Neural cell (in vitro differentiated cells): ENCODE data around the gene SLC3A2. TPM values are rescaled to one million over a fixed set of nuclear protein-coding genes. Genes with fewer than 3 reads are reported as not detected.

ENCODE experiments used
- H2AFZ ChIP-seq: fragments of 200-600, 300-800 bp; sonication (generic), shearing (Covaris generic); 2 replicates; pipeline ENCODE4 v1.6.0; 2014; ENCODE audit warnings: low read depth, mild to moderate bottlenecking, antibody characterized with exemption, low read length, moderate library complexity
- H3F3A ChIP-seq: fragments of 200-600 bp; shearing (Covaris generic); 2 replicates; pipeline ENCODE4 v1.6.1; 2016; ENCODE audit warnings: mild to moderate bottlenecking, moderate library complexity, mixed read lengths, antibody characterized with exemption, low read length; ENCODE audit not compliant: insufficient read depth, poor library complexity, severe bottlenecking
- H3K27ac ChIP-seq: fragments of 200-600, 300-800 bp; sonication (generic), shearing (Covaris generic); 2 replicates; pipeline ENCODE4 v1.5.1; 2014; ENCODE audit warnings: mild to moderate bottlenecking, low read length, moderate library complexity
- H3K27me3 ChIP-seq: fragments of 300-800, 200-600 bp; sonication (generic), shearing (Covaris generic); 2 replicates; pipeline ENCODE4 v1.6.0; 2014; ENCODE audit warnings: mild to moderate bottlenecking, low read depth, low read length, moderate library complexity; ENCODE audit not compliant: insufficient read depth
- H3K36me3 ChIP-seq: fragments of 300-800, 200-600 bp; sonication (generic), shearing (Covaris generic); 2 replicates; pipeline ENCODE4 v1.5.1; 2014; ENCODE audit warnings: mild to moderate bottlenecking, antibody characterized with exemption, low read length, moderate library complexity; ENCODE audit not compliant: insufficient read depth
- H3K4me2 ChIP-seq: fragments of 300-800, 200-600 bp; sonication (generic), shearing (Covaris generic); 2 replicates; pipeline ENCODE4 v1.6.0; 2014; ENCODE audit warnings: mild to moderate bottlenecking, low read length
- H3K4me3 ChIP-seq: fragments of 300-800, 200-600 bp; sonication (generic), shearing (Covaris generic); 2 replicates; pipeline ENCODE4 v1.5.1; 2014; ENCODE audit warnings: mild to moderate bottlenecking, low read length, moderate library complexity
- H3K79me2 ChIP-seq: fragments of 200-600 bp; shearing (Covaris generic); replicated peaks from 2 replicates; pipeline ENCODE4 v1.6.0; 2014; ENCODE audit warnings: mild to moderate bottlenecking, low read length, moderate library complexity; ENCODE audit not compliant: insufficient read depth
- H3K9ac ChIP-seq: fragments of 300-800, 200-600 bp; sonication (generic), shearing (Covaris generic); 2 replicates; pipeline ENCODE4 v1.6.1; 2016; ENCODE audit warnings: mild to moderate bottlenecking, low read length, mixed read lengths
- H3K9me2 ChIP-seq: fragments of 200-600 bp; shearing (Covaris generic); 2 replicates; pipeline ENCODE4 v1.6.1; 2016; ENCODE audit warnings: mild to moderate bottlenecking, low read length, mixed read lengths; ENCODE audit not compliant: insufficient read depth
- H3K9me3 ChIP-seq: fragments of 200-600, 300-800 bp; sonication (generic), shearing (Covaris generic); 2 replicates; pipeline ENCODE4 v1.6.1; 2016; ENCODE audit warnings: mild to moderate bottlenecking, mixed run types, low read length, moderate library complexity, mixed read lengths
- H4K20me1 ChIP-seq: fragments of 200-600 bp; shearing (Covaris generic); 2 replicates; pipeline ENCODE4 v1.6.1; 2016; ENCODE audit warnings: mild to moderate bottlenecking, mixed run types; ENCODE audit not compliant: insufficient read depth
- EP300 ChIP-seq: fragments of 450-650 bp; conservative IDR thresholded peaks from 2 replicates; pipeline ENCODE4 v1.6.1; 2014; ENCODE audit warnings: antibody characterized with exemption, mild to moderate bottlenecking, moderate library complexity; ENCODE audit not compliant: poor library complexity, severe bottlenecking
- EZH2 ChIP-seq: fragments of 200-600, 300-800 bp; shearing (Covaris generic), sonication (generic); IDR thresholded peaks from 2 replicates; pipeline ENCODE4 v1.6.1; 2014; ENCODE audit warnings: antibody characterized with exemption, low read length, borderline replicate concordance, mild to moderate bottlenecking; ENCODE audit not compliant: insufficient read depth, poor library complexity, severe bottlenecking
- MXI1 ChIP-seq: fragments of 450-650 bp; conservative IDR thresholded peaks from 2 replicates; pipeline ENCODE4 v1.6.1; 2014; ENCODE audit warnings: antibody characterized with exemption, mild to moderate bottlenecking; ENCODE audit not compliant: poor library complexity, severe bottlenecking
- POLR2AphosphoS5 ChIP-seq: IDR thresholded peaks from 2 replicates; pipeline ENCODE4 v1.6.1; 2012
- RAD21 ChIP-seq: fragments of 450-650 bp; conservative IDR thresholded peaks from 2 replicates; pipeline ENCODE4 v1.6.1; 2014; ENCODE audit warnings: antibody characterized with exemption, mild to moderate bottlenecking, moderate library complexity
- REST ChIP-seq: IDR thresholded peaks from 2 replicates; pipeline ENCODE4 v1.6.1; 2012; ENCODE audit warnings: borderline replicate concordance
- SMC3 ChIP-seq: fragments of 450-650 bp; conservative IDR thresholded peaks from 2 replicates; pipeline ENCODE4 v1.6.1; 2014; ENCODE audit warnings: antibody characterized with exemption, mild to moderate bottlenecking, moderate library complexity; ENCODE audit not compliant: poor library complexity
- TAF1 ChIP-seq: IDR thresholded peaks from 2 replicates; pipeline ENCODE4 v1.6.1; 2012; ENCODE audit warnings: low read depth
- polyA plus RNA-seq: library from polyadenylated mRNA; depleted of rRNA; stranded (reverse); fragments of >200 nt; gene quantifications from 2 replicates; pipeline ENCODE4 v1.2.3, GENCODE V29; 2014
- TF ChIP-seq, protein P1 (sequence below): fragments of 450-650 bp; IDR thresholded peaks from 2 replicates; pipeline ENCODE4 v1.5.1; 2014; ENCODE audit warnings: antibody characterized with exemption, mild to moderate bottlenecking, moderate library complexity; ENCODE audit not compliant: poor library complexity, severe bottlenecking

The SLC3A2 gene
- polyA plus RNA-seq, 1 donor from 2014 or later = 176 TPM

DNA sequence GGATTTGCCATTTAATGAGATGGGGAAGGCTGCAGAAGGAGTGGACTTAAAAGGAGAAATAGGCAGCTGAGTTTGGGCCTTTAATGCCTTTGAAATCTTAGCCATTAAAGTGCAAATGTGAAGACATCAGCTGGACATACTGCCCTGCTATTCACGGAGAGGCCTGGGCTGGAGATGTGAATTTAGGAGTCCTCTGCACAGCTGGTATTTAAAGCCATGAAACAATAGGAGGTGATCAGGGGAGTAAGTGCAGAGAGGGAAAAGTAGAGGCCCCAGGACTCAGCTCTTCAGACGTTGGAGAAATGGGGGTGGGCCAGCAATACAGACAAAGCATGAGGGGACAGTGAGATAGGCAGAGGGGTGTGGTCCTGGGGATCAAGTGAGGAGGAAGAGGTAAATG, 16.6 kb downstream of the SLC3A2 start:
- Histone ChIP-seq H2AFZ (no peak overlapping the region), H3K27ac (no peak overlapping the region), H3K4me2 (no peak overlapping the region), H3K9ac (no peak overlapping the region), H3K36me3 (no peaks in the 10 kb centered on the region), H3K27me3 (no peaks in the 10 kb centered on the region), H3K9me3 (no peaks in the 10 kb centered on the region), H4K20me1 (no peaks in the 10 kb centered on the region), H3K4me3 (no peak overlapping the region), H3K79me2 (no peaks in the 10 kb centered on the region), H3F3A (no peaks in the 10 kb centered on the region), H3K9me2 (no peaks in the 10 kb centered on the region)
- TF ChIP-seq RAD21 (no peak), POLR2AphosphoS5 (no peak), EP300 (no peak), EZH2 (no peak), SMC3 (no peak), MXI1 (no peak), TAF1 (no peak), REST (no peak)
- TF ChIP-seq, protein P1, sequence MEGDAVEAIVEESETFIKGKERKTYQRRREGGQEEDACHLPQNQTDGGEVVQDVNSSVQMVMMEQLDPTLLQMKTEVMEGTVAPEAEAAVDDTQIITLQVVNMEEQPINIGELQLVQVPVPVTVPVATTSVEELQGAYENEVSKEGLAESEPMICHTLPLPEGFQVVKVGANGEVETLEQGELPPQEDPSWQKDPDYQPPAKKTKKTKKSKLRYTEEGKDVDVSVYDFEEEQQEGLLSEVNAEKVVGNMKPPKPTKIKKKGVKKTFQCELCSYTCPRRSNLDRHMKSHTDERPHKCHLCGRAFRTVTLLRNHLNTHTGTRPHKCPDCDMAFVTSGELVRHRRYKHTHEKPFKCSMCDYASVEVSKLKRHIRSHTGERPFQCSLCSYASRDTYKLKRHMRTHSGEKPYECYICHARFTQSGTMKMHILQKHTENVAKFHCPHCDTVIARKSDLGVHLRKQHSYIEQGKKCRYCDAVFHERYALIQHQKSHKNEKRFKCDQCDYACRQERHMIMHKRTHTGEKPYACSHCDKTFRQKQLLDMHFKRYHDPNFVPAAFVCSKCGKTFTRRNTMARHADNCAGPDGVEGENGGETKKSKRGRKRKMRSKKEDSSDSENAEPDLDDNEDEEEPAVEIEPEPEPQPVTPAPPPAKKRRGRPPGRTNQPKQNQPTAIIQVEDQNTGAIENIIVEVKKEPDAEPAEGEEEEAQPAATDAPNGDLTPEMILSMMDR = no peak

DNA sequence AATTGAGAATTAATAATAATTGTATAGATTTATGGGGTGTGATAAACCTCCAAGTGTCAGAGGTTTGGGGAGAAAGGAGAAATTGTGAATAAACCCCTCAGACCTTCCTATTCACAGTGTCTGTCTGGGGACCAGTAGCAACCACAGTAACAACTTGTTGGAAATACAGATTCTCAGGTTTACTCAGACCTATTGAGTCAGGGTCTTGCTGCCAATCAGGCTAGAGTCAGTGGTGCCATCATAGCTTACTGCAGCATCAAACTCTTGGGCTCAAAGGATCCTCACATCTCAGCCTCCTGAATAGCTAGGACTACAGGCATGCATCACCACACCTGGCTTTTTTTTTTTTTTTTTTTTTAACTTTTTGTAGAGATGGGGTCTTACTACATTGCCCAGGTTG, 17.3 kb downstream of the SLC3A2 start:
- H3K36me3 ChIP-seq = no peaks in the 10 kb centered on the region
- H3K9me2 ChIP-seq = no peaks in the 10 kb centered on the region
- H4K20me1 ChIP-seq = no peaks in the 10 kb centered on the region
- no peak overlapping the region for H2AFZ ChIP-seq
- H3K9me3 ChIP-seq = no peaks in the 10 kb centered on the region
- no peak overlapping the region for H3K9ac ChIP-seq
- H3K4me2 ChIP-seq = no peak overlapping the region
- H3K27ac ChIP-seq = no peak overlapping the region
- no peaks in the 10 kb centered on the region for H3K27me3 ChIP-seq
- no peak overlapping the region for H3K4me3 ChIP-seq
- no peaks in the 10 kb centered on the region for H3F3A ChIP-seq
- TF ChIP-seq, protein P1 = no peak
- TF ChIP-seq POLR2AphosphoS5 = no peak
- no peak for TF ChIP-seq RAD21
- TF ChIP-seq EZH2 = no peak
- TF ChIP-seq SMC3 = no peak
- TF ChIP-seq REST = no peak
- no peak for TF ChIP-seq MXI1
- no peak for TF ChIP-seq EP300
- TF ChIP-seq TAF1 = no peak
- no peaks in the 10 kb centered on the region for H3K79me2 ChIP-seq
